GM21737 (cell line): ENCODE measurements around the gene TGFBI.

ENCODE experiments used
- ATAC-seq: cut with Tn5 transposase; IDR thresholded peaks from one replicate; pipeline ENCODE4 v1.9.1; 2021; ENCODE audit warnings: mild to moderate bottlenecking, moderate library complexity; ENCODE audit not compliant: unreplicated experiment

The TGFBI gene

DNA sequence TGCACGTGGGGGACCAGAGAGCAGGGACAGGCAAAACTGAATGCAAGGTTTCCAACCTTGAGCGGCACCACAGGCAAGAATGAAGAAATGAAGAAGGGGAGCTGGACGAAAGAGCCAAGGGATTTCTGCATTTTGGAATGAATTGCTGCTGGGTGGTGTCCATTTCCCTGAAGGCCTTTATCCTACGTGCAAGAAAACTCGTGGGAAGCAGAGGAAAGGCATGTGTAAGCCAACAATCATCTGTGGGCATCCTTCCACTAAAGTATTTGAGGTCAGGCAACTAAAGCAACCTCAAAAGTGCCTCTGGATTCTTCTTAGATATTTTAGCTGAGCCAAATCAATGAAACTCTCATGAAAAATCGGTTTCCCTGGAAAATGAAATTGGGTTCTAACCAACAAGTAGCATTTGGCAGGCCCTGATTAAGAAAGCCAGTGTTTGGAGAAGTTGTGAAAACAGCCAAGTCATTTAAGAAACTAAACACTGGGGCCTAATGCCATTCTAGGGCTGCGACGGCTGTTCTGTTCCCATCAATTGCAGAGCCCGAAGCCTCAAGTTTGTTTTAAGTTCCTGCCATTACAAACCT is 4.7 kb upstream of the TGFBI start:
- no peak for ATAC-seq

DNA sequence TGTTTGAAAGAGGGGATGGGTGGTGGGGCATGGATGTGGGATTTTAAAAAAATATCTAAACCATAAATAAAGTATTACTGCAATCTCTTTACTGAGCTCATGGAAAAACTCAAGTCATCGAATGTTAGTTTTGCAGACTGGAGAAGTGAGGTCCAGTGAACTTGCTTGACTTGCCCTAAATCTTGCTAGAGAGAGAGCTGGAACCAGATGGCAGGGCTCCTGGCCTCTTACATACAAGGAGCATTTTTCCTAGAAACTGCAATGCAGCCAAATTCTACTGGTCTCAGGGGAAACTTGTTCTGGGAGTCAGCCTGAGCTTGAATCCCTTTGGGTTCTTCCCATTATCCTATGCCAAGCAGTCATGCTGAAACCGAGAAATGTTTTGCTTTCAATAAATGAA is 2.9 kb upstream of the TGFBI start:
- ATAC-seq = no peak

DNA sequence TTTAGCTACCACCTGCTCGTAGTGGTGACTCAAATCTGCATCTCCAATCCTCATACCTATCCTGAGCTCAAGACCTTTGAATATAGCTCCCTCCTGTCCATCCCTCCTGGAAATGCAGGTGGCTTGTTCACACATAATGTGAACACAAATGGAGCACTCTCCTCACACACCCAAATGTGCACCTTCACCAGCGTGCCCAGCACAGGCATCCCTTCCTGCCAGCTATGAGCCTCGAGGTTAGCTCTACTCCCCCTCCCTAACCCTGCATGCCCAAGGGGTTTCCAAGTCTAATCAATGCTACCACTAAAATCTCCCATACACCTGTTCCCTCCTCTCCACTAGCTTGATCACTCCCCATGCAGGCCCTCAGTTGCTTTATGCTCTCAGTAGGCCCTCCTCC is 2.2 kb upstream of the TGFBI start:
- ATAC-seq = no peak

DNA sequence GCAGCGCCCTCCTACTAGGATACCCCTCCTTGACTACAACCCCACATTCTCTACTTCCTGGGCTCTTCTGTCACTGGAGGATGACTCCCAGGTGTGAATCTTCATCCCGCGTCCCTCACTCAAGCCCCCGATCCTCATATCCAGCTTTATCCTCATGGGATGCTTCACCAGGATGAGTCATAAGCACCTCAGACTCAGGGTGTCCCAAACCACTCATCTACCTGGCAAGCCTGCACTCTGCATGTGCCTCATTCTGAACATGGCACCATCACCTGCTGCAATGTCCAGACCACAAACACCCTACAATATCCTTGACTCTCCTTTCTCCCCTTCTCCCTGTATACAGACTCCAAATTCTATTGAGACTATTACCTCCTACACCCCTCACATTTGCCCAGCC is 1.5 kb upstream of the TGFBI start:
- no peak for ATAC-seq

GRCh38 chr5:136028090-136028489 is 698 bp upstream of the TGFBI start:
- no peak for ATAC-seq

DNA sequence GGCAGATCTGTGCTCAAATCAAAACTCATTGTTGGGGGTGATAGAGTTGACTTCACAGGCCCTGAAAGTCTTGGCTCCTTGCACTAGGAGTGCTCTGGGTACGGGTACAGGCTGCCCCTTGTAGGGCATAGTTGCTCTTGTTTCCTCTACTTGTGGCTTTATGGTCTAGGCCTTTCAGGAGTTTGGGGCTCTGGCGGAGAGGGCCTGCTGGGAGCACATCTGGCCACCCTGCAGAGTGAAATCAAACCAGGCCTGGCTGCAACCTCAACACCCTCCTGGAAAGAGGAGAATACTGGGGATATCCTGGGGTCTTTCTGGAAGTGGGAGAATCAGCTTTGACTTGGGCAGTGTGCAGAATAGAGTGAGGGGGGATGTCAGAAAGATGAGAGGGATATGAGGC is 1.5 kb downstream of the TGFBI start:
- no peak for ATAC-seq

DNA sequence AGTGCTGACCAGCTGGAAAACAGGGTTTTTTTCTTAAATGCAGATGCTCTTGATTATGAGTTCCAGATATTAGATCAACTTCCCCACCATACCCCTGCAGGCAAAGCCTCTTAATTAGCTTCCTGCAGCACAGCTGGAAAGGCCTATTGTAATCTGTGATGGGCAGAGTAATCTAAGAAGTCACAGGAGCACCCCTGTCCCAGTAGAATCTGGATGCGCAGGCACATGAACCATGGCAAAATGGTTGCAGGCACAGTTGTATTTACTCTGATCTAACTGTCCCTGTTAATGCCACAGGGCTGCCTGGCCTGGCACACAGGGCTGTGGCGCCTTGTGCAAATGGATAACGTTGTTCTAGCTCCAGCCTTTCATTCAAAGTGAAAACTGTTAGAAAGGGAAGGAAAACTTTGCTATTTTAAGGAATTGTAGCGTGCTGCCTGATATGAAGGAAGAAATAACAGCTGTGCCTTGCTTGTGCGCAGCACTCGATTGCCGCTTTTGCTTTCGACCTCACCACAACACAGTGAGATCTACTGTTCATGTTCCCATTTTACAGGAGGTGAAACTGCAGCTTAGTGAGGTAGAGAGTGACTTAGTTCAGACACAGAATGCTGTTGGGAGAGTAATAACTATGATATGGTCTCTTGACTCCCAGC is 2.3 kb downstream of the TGFBI start:
- ATAC-seq = no peak

DNA sequence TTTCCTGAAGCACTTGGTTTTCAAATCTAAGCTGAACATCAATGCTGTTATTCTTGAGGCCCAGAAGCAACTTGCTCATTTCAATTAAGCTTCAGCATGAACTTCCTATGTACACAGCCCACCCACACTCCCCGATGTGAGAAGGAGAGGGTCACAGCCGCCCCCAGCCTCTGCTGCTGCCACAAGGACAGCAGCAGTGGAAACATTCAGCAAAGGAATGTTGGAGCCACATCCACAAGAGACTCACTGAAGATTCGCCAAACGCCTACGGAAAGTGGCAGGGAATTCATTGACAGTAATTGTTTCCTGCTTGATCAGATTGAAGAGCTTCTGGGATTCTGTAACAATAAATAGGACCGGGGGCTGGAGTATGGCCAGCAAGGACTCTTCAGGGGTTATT is 2.9 kb downstream of the TGFBI start:
- no peak for ATAC-seq

DNA sequence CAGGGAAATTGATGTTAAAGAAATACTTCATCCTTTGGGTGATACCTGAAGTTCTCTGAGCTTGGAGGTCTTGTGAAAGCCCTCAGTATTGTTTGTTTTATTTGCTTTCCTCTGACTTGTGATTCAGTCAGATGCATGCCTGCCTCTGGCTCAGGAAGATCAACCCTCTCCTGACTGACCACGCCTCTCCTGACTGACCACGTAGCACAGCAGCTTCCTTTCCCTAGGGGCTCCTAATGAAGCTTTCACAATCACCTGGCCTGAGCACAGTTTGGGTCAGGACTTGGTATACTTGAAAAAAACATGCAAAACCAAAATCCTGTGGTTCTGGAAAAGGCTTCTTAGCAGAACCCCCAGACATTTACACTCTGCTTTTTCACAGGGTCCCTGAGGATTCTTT is 3.8 kb downstream of the TGFBI start:
- no peak for ATAC-seq

DNA sequence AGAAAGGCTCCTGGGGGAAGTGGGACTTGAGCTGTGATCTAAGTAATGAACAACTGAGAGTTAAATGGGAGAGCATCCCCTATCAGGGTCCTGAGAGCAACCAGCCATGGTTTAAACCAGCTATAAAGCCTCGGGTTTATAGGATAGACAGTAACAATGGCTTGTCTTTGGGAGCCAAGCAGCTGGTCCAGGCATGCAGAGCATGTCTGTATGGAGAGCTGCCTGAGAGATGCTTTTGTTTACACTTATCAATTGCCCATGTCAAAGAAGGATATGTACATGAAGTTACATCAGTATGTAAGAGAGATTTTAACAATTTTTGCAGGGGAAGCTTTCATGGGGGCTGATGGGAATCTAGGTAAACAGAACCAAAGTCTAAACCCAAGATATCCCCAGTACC is 4.4 kb downstream of the TGFBI start:
- ATAC-seq = no peak

DNA sequence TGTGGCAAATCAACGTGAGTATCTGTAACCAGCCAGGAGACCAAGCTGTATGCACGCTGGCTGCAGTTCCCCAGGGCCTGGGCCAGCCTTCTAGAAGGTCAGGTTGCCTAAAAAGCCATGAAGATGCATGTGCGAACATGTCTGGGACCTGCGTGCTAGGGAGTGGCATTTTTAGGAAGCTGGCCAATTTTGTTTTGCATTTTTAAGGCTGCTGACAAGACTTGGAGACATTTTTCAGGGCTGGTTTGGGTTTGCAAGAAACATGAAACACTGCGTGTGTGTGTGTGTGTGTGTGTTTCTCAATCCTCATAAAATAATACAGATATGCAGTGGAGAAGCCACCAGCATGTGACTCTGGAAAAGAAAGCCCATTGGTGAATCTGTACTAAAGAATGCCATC is 5.1 kb downstream of the TGFBI start:
- ATAC-seq = no peak

DNA sequence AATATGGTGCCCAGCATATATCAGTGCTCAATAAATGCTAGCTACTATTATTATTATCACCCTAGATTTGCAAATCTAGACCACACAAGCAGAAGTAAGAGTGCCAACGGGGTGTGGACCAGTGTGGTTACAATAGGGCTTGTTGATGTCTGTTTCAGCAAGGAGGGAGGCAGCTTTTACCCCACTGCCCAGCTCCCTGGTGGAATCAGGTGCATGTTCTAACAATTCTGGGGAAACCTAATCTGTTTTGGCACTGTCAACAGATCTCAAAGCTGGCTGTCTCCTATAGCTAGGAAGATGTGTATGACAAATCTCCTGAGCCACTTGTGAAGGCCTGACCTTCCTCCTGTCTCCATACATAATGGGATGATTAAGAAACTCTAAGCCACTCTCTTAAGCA is 5.7 kb downstream of the TGFBI start:
- ATAC-seq = no peak

DNA sequence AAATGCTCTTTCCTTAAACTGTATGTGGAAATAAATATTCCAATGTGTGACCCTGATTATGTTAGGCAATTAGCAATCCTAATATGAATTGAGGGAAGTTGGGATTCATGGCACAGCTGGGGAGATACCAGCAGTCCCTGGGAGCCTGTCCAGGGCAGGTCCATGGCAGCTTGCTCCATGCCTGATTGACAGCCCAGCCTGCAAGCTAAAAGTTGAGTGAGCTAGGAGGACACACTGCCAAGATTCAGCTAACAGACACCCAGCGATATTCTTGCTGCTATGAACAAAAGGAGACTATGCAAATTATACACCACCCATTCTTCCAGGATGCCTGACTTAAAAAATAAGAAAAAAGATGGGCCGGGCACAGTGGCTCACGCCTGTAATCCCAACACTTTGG is 6.2 kb downstream of the TGFBI start:
- no peak for ATAC-seq

GRCh38 chr5:136035837-136036236 is 7.0 kb downstream of the TGFBI start:
- ATAC-seq = no peak

DNA sequence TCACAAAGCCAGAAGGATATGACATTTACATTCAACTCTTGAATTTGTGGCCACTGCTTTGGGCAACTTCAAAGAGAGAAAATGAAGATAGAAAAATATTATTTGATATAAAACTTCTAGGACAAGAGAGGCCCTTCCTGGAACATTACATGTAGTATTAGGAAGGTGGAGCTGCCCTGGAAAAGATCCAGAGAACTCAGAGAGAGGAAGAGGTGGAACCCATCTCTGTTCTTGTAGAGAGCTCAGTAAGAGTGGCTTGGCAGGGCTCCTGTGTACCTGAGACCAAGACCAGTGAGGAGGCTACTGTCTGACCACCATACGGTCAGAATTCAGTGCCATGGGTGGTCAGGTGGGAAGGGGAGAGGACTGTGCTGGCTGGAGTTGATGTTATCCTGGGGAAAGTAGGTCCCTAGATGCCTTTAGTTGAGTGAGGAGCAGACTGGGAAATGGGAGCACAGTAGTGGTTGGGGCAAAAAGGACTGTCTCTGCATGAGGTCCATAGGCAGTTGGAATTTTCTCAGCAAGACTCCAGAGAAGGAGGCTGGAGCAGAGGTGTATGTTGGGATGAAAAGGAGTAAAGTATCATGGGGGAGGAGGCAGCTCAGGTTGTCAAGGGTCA is 7.6 kb downstream of the TGFBI start:
- no peak for ATAC-seq

DNA sequence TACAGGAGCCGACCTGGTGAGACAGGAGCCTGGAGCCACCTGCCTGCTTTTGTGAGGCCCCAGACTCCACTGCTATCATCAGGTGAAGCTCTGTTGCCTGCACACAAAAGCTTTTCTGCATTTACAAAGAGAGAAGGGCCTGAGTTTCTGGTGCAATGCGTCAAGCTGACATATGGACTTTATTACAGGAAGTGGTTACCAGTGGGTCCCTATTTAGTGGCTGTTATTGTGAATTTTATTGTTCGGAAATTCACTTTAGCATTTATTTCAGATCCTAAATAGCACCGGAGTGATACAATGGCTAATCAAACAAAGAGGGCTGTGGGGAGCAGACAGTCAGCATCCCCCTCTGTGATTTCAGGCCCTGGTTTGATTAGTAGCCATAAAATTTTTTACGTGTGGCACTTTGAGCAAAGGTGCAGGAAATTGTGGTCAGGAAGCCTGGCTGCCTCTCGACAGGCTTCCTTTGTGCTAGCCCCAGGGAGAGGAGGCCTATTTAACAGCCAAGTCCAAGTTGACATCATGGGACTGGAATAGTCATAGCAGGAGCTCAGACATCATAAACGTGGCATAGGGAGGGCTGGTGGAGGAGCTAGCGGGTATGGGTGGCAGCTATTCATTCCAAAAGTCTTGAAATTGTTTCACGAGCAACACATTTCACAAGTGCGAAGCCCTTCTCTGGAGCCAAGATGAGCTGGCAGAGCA is 8.4 kb downstream of the TGFBI start:
- peak; percentile 66 for ATAC-seq

GRCh38 chr5:136038635-136039034 is 9.8 kb downstream of the TGFBI start:
- no peak for ATAC-seq

DNA sequence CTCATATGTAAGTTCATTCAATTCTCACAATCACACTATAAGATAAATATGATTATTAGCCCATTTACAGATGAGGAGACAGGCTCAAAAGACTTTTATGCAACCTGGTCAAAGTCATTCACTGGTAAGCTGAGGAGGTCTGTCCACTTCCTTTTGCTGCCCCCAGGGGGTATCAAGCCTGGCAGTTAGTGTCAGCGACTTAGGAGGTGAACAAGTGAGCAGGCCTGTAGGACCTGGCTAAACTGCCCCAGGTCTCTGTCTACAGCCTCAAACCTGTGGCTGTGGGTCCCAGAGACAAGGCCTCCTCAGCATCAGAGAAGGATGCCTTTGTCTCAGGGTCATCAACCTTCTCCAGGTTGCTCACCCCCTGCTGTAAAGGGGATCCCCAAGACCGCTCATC is 10.4 kb downstream of the TGFBI start:
- no peak for ATAC-seq

GRCh38 chr5:136040746-136041415 is 12.1 kb downstream of the TGFBI start:
- ATAC-seq = no peak

DNA sequence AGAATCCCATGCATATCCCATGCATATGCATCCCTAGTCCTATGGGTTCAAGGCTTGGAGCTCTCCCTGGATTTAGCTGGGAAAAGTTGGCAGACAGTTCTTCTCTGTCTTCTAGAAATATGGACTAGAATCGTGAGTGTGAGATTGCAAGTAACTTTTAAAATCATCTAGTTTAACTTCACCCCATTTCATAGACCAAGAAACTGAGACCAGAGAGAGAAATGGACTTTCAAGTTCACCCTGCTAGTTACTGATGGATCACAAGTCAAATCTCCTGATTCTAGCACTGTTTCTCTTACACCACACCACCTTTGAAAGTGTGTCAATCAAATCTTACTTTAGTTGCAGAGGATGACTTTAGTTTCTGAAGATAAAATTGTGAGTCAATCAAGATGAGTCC is 13.4 kb downstream of the TGFBI start:
- ATAC-seq = no peak

- no peak for ATAC-seq
Observed at GRCh38 chr5:136042665-136043121, 13.9 kb downstream of the TGFBI start.
